NCI-H128 (cell line): ENCODE data around the gene CNOT3.
"Not testable (repeated sequence)": the region's sequence is repeated elsewhere in the genome, so short reads cannot be mapped to it uniquely, and the experiment has no call there.

ENCODE experiments used
- DNase-seq: peaks from one replicate; lab custom pipeline; 2025; ENCODE audit not compliant: unreplicated experiment; lab: John Stamatoyannopoulos, UW

Gene CNOT3

GRCh38 chr19:54137699-54138488 lies at the start of gene CNOT3:
CNOT3 (plus strand) TSS chr19:54137762; CDS start chr19:54142979, 5,217 bp downstream.
- DNase-seq: no peak

DNA sequence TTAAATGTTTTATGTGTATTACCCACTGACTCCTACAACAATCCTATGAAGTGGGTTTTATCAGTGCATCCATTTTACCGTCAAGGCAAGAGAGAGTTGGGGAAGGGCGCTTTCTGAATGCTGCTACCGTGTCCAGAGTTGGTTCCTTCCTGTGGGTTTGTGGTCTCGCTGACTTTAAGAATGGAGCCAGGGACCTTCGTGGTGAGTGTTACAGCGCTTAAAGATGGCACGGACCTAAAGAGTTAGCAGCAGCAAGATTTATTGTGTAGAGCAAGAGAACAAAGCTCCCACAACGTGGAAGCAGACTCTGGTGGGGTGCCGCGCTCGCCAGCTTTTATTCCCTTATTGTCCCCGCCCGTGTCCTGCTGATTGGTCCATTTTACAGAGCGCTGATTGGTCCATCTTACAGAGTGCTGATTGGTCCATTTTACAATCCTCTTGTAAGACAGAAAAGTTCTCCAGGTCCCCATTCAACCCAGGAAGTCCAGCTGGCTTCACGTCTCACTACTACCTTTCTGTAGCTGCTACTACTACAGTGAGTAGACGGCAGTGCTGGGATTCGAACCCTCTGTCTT lies 43.0 kb upstream of the CNOT3 start:
- no peak for DNase-seq

GRCh38 chr19:54095136-54095858 lies 42.3 kb upstream of the CNOT3 start:
- no peak for DNase-seq

DNA sequence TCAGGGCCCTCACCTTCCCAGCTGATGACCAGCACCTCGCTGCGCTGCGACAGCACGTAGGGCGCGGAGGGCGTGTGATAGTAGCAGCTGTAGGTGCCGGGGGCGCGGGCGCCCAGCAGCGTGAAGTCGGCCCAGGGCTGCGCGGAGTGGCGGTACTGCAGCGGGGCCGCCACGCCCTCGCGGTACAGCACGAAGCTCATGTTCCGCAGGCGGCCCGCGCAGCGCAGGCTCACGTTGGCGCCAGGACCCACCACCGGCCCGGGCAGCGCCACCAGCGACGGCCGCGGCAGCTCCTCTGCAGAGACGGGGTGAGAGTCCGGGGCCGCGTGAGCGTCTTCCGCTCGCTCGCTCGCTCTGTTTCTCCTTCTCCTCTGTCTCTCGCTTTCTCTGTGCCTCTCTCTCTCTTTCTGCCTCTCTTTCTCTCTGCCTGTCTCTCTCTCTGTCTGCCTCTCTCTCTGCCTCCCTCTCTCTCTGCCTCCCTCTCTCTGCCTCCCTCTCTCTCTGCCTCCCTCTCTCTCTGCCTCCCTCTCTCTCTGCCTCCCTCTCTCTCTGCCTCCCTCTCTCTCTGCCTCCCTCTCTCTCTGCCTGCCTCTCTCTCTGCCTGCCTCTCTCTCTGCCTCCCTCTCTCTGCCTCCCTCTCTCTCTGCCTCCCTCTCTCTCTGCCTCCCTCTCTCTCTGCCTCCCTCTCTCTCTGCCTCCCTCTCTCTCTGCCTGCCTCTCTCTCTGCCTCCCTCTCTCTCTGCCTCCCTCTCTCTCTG lies 41.5 kb upstream of the CNOT3 start:
- DNase-seq: not testable (repeated sequence)

GRCh38 chr19:54096617-54097106 lies 40.9 kb upstream of the CNOT3 start:
- no peak for DNase-seq

DNA sequence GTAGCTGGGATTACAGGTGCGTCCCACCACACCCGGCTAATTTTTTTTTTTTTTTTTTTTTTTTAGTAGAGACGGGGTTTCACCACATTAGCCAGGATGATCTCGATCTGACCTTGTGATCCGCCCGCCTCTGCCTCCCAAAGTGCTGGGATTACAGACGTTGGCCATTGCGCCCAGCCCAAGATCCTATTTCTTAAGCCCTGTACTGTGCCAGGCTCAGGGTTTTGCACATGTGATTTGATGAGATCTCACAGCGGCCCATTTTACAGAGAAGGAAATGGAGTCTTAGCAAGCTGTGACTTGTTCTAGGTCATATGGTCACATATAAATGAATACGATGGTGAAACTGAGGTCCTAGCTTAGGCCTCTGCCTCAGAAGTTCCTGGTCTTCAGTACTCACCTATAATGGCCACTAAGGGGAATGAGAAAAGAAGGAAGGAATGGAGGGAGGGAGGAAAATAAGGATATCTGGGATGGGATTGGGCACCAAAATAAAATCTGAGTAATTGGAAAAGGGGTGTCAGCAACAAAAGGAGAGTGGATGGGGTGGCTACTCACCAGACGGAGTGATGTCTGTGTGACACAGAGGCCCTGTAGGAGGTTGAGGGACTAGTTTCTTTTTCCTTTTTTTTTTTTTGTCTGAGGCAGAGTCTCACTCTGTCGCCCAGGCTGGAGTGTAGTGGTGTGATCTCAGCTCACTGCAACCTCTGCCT lies 38.2 kb upstream of the CNOT3 start:
- no peak for DNase-seq

DNA sequence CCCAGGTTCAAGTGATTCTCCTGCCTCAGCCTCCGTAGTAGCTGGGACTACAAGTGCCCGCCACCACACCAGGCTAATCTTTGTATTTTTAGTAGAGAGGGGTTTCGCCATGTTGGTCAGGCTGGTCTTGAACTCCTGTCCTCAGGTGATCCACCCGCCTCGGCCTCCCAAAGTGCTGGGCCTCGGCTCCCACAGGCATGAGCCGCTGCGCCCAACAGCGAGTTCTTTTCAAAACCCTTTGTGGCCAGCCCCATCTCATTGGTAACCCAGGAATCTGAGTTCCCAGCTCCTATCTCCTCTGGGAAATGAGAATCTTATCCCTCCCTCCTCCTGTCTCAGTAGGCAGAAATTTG lies 37.7 kb upstream of the CNOT3 start:
- DNase-seq: not testable (repeated sequence)

DNA sequence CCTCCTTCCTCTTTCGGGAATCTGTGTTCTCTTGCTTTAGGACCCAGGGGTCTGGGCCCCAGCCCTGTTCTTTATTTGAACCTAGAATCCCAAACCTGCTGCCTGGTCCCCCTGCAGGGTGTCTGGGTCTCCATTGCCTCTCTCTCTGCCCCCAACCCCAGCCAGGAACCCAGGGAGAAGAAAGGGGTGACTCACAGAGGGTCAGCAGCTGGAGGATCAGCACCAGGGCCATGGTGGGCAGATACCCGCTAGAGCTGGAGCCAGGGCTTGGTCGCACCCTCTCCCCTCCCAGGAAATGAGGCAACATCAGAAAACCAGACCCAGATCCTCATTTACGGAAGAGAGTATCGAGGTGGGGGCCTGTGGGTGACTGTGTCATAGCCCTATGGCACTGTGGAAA lies 37.0 kb upstream of the CNOT3 start, which contains the start of gene OSCAR:
OSCAR (minus strand) TSS at position 243 of the 400 bp plus-strand sequence; CDS start at position 232, 11 bp downstream.
- DNase-seq: no peak

DNA sequence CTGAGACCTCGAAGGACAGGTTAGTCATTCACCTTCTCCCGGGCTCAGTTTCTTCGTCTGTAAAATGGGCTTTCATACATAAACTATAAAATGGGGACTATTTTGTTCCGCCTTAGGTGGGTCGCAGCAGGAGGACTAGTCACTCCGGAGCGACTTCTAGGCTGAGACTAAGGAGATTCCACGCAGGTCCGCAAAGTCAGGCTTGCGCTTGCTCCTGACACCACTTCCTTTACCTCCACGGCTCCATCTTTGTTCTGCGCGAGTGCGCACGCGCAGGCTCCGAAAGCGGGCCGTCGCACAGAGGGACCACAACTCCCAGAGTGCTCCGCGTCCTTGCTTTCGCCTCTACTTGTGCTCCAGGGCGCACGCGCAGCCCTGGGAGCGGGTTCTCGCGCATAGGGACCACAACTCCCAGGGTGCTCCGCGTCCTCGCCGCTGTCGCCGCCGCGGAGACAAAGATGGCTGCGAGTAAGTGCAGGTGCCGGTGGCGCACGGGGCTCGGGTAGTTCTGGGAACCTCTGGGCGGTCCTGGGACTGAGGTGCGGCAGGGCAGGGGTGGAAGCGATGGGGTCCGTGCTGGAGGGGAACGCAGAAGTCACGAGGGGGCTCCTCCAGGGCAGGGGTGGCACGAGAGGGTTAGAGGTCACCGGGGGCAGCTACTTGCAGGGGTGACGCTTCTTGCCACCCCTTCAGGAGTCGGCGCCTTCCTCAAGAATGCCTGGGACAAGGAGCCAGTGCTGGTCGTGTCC lies 35.0 kb upstream of the CNOT3 start, which contains the start of gene NDUFA3:
NDUFA3 (plus strand) TSS at position 435 of the 749 bp plus-strand sequence; CDS start at position 459, 24 bp downstream.
- peak; percentile 91 for DNase-seq

- no peak for DNase-seq
Observed at GRCh38 chr19:54104998-54105715, 32.4 kb upstream of the CNOT3 start.

GRCh38 chr19:54105796-54106195 lies 31.8 kb upstream of the CNOT3 start:
- DNase-seq: no peak

- no peak for DNase-seq
Observed at GRCh38 chr19:54106716-54107115, 30.8 kb upstream of the CNOT3 start.

DNA sequence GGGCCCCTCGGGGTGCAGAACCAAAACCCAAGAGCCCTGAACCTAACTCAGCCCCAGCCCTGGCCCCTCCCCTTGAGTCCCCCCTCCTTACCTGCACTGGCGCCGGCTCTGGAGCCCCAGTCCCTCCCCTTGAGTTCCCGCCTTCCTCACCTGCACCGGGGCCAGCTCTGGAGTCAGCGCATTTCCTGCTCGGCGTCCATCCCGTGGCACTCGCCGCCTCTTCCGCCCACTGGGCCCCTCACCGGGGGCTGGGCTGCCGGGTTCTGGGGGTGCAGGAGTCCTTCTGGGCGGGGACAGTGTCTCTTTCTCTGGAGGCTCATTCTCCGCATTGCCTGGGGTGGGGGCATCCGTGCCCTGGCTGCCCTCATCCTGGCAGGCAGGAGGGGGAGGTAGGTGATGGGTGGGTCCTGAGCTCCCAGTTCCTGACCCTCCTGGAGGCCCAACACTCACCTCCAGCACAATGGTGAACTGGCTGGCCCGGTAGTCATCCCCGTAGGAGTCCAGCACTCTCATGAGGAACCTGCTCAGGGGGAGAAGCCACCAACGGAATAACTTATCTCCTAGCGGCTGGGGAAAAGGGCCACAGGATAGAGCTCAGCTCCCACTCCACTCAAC lies 29.6 kb upstream of the CNOT3 start:
- DNase-seq: no peak

GRCh38 chr19:54108496-54108895 lies 29.1 kb upstream of the CNOT3 start:
- DNase-seq: no peak

- DNase-seq: no peak
Observed at GRCh38 chr19:54109651-54110050, 27.9 kb upstream of the CNOT3 start.

DNA sequence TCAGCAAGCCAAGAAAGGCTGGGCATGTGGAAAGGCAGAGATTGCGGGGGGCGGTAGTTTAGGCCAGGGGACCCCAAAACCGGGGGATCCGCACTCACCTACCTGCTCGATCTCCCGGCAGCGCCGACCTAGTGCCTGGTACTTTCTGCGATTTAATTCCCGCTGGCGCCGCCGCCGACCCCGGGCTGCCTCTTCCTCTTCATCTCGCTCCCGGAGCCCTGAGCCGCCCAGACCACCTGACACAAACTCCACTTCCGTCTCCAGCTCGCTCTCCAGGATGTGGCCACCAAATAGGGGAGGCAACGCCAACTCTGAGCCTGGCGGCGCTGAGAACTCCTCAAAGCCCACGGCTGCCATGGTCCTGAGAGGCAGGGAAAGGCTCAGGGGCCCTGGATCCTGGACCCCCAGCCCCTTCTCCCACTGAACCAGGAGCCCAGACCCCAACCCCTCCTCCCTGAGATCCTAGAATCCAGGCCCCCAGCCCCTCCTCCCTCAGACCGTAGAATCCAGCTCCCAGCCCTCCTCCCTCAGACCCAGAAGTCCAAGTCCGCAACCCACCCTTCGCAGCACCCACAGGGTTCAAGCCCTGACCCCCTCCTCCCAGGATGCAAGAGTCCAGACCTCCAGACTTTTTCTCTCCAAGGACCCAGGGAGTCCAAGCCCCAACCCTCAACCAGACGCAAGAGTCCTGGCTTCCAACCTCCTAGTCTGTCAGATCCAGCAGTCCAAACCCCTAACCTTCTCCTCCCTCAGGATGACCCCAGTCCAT lies 23.0 kb upstream of the CNOT3 start:
- DNase-seq: no peak

DNA sequence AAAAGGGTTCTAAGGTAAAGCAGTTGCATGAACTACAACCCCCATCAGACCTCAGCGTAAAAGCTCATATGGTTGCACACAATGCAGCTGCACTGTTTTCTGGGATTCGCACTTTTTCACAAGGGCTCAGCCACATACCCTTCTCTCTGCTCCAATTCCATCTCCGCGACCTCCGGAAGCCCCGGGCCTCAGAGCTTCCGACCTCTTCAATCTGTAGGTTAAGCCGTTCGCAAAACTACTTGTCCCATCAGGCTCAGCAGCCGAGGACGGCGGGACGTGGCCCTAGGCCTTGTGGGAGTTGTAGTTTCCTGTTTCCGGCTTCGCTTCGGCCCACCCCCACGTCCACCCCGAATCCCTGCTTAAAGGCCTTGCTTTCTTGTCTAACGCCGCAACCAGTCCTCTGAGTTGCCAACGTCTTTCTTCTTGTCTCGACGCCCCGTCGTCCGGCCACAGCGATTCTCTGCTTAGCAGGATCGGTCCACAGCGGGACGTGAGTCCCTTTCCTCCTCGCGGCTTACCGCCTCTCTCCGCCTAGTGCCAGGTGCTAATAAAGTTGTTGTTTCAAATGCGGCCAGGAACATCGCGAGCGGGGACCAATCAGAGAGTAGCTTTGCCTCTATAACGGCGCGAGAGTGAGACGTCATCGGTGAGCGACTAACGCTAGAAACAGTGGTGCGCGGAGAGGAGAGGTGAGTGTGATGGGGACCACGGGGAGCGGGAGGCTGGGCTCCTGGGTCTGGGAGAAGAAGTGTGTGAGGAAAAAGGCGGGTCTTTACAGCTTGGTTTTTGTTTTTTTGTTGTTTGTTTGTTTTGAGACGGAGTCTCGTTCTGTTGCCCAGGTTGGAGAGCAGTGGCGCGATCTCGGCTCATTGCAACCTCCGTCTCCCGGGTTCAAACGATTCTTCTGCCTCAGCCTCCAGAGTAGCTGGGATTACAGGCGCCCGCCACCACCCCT lies 22.2 kb upstream of the CNOT3 start, which contains the start of the genes PRPF31 and TFPT:
PRPF31 (plus strand) TSS at position 646 of the 955 bp plus-strand sequence. CDS start 2,525 bp downstream, outside the sequence.
TFPT (minus strand) TSS at position 549 of the 955 bp plus-strand sequence; CDS start at position 161, 388 bp downstream.
- DNase-seq: peak; percentile 94
